ENCODE results near the gene TSPAN18.
A peak's percentile ranks its signal among the peaks of the same experiment; 100 is the strongest.

The TSPAN18 gene

DNA sequence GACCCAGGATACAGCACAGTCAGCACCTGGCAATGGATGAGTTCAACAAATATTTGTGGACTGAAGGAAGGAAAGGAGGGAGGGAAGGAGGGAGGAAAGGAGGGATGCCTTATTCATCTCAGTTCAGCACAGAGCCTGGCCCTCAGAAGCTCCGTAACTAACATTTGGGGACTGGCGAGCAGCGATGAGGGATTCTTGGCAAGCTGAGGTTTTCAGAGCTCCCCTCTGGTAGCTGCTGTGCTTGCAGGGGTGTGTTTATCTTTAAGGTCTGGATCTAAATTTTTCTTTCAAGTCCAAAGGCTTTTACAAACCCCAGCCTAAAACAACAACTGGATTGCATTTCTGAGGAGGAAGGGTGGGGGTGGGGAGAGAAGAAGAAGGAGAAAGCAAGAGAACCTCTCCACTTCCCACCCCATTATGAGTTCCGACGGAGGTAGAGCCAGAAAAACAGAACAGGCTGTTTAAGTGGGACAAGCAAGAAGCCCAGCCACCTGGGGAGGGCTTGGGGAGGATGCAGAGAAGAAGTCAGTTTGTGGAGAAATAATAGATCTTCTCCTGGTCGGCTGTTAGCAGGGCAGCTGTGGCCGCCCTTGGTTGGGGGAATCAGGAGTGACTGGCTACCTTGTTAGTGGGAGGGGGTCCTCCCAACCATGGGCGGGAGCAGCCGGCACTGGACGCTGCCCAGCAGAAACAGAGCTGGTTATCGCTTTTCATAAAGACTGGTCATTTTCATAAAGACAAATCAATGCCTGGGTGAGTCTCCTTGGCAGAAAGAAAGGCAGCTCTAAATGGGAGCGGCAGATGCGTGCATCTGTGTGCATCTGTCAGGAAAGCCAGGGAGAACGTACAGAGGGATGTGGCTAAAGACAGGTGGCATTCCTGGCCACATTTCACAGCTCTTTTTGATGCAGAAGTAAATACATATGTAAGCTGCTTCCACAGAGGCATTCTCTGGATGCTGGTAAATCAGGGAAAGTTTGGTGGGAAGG lies 78.0 kb downstream of the TSPAN18 start:
- no peak for DNase-seq

DNA sequence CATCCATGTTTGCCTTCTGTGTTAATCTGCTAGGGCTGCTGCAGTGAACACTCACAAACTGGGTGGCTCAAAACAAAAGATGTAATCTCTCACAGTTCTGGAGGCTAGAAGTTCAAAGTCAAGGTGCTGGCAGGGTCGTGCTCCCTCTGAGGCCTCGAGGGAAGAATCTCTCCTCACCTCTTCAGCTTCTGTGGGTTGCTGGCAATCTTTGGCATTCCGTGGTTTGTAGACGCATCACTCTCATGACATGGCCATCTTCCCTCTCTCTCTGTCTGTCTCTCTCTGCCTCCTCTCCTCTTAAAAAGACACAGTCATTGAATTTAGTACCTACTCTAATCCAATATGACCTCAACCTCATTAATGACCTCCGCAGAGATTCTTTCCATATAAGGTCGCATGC lies 78.8 kb downstream of the TSPAN18 start:
- no peak for DNase-seq

DNA sequence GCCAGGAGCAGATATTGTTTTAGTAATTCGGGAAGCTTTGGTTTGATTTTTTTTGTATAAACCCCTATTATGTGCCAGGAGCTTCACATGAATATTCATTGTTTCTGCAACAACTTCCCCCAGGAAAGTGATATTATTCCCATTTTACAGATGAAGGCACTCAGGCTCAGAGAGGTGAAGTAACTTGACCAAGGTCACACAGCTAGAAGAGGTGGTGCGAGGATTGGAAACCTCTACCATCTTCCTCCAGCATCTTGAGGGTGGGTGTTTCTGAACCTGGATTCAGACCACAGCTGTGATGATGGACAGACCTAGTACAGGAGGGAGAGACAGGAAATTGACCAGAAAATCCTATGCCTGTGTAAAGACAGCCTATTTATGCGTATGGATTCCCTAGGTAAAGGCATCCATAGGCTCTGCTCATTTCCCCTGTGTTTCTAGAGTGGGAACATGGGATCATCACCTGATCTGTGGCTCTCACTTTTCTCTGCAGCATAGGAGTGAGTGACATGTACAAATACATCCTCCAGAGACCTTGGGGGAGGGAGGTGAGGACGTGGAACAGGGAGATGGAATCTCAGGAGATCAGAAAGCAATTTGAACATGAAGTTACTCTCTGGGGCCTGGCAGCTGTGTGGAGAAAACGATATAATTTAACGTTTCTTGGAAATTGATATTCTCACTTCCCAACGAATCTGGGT lies 81.4 kb downstream of the TSPAN18 start:
- no peak for DNase-seq

DNA sequence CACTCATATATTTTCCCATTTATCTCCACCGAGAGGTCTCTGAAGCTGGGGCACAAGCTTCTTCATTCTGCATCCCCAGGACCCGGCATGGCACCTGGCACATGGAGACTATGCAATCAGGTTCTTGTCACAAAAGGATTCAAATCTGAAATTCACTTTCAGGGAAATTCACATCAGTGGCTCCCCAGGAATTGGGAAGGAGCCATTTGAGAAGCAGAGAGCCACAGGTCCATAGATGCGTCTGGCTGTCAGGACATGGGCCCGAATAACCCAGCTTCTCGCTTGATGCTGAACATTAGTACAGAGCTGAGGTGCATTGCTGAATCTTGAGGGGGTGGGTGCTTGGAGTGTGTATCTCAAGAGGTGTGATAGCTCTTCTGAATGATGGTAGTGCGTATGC lies 82.5 kb downstream of the TSPAN18 start:
- no peak for DNase-seq

DNA sequence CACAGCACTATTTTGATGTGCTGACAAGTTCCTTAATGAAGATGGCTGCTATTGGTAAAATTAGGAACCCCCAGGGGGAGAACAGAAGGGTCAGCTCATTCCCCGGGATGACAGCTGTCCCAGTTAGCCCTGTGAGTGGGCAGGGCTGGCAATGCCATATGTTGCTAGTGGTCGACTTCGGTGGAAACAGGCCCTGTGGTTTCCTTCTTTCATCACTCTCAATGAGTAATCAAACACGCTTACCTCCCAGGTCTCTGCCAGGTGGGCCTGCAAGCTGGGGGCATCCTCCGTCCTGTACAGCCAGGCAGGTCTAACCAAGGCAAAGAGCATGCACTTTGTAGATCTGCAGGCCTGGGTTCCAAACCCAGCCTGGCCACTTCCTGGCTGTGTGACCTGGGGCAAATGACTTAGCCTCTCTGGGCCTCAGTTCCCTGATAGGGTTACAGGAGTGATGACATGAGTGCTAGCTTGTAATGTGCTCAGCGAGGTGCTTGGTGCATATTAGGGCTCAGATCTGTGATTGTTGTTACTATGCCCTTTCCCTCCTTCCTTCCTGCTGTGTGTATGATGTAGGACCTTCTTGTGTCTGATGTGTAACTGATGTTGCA lies 85.2 kb downstream of the TSPAN18 start:
- no peak for DNase-seq

DNA sequence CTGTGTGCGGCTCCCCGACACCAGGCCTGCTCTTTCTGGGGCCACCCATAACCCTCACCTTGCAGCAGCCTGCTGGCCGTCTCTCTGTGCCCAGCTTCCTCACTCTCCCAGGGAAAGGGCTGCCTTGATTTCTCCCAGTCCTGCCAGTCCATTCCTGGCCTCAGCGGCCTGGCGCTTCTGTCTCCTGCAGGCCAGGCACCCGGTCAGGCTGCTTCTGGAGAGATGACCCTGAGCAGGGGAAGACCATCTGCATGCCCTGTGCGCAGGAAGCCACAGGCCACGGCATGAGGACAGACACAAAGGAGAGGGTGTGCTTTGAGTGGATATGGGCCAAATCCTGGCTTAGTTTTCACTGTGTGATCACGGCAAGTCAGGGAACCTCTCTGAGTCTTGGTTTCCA lies 86.2 kb downstream of the TSPAN18 start:
- DNase-seq = no peak

DNA sequence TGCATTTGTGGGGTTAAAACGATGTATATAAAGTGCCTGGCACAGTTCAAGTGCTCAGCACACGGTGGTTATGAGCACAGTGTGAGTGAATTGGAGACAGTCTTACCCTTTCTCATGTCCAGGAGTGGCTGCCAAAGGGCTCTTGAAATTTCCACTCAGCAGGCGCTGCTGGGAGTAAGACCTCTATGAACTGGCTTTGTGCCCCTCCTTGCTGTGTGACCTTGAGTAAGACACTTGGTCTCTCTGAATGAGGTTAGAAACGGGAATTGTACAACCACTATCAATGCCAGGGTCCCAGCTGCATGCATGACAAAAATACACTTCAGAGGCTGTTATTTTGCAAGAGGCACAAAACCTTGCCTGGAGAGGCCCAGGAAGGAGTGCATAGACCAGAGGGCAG lies 86.6 kb downstream of the TSPAN18 start:
- DNase-seq = no peak

DNA sequence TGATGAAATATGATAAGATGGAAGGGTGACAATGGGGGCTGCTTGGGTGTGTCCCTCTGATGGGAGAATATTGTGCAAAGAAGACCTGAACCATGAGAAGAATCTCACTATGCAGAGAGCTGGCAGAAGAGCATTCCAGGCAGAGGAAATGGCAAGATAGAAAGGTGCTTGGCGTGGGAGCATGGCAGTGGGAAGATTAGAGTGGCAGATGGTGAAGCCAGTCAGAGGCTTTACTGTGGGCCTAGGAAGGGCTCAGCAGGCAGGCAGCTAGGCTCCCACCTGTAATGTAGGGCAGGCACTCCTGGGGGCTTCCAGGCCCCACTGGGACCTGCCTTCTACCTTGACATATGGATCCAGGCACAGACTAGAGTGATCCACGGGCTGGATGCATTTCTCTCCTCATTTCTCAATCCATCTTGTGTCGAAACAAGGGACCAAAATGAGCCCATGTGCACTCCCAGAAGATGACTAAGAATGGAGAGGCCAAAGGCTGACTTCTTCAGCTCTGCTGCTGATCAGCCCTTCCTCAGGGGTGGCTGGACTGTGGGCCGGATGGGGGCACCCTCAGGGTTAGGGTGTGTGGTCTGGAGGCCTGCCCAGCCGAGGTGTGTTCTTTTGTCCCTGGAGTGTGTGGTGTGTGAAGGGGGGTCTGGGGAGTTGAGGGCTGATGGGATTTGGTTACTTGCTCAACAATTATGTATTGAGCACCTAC lies 88.3 kb downstream of the TSPAN18 start:
- DNase-seq = no peak

DNA sequence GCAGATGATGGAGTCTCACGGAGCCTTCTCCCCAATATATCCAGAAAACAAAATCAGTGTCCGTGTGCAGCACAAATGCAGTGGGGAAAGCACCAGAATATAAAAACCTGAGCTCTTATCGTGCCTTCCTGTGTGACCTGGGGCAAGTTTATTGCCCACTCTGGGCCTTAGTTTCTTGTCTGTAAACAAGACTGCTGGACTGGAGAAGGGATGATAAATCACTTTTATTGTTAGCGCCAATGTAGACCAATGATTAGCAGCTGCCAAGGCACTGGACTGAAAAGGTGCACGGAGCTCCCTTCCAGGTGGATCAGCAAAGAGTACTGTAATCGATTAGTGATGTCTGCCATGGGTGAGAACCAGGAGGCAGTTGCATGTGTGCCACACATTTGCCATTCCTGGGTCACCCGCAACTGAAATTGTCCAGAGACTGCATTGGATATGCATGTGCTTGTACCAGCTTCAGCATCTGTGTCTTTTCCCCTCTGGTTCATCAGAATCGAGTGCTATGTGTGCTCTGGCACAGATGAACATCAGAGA lies 89.2 kb downstream of the TSPAN18 start:
- no peak for DNase-seq

DNA sequence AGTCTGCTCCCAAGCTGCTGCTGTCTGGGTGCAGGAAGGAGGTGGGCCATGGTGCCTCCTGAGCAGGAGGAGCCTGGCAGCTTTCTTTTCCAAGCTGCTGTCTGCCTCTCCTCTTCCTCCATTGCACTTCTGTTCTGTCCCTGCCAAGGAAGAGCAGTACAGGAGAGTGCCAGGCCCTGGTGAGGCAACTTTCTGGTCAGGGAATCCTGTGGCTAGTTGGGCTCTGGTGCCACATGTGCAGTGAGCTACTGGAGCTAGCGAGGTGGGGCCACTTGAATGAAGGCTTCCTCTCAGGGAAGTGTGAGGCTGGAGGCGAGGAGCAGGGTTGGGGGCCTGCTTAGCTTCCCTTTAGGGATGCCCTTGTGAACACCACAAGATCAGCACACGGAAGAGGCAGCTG lies 90.0 kb downstream of the TSPAN18 start:
- DNase-seq = no peak

DNA sequence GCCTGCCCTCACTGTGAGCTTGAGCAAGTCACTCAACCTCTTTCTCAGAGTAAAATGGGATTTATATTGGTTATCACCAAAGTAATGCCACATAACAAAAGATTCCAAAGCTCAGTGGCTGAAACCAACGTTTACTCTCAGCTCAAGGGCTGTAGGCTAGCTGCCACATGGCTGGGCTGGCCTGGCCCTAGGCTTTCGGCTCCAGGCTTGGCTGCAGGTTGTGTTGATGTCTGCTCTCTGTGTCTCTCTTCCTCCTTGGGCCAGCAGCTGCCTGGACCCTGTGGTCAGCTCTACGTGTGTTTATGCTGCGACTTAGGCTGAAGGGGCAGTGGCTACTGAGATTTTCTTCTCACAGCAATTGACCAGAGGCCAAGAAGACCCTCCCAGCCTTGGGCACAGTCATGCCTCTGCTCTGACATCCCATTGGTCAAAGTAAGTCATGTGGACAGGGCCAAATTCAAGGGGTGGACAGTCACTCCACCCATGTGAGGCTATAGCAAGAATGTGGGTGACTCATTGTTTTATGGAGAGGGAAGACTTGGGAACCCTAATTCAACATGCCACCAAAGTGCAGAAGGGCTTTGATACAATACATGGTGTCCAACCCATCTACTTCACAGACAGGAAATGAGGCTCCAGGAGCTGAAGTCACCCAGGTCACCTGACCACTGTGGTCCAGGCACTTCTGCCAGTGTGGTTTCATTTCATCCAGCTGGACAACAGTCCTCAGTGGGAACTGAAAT lies 90.6 kb downstream of the TSPAN18 start:
- no peak for DNase-seq

DNA sequence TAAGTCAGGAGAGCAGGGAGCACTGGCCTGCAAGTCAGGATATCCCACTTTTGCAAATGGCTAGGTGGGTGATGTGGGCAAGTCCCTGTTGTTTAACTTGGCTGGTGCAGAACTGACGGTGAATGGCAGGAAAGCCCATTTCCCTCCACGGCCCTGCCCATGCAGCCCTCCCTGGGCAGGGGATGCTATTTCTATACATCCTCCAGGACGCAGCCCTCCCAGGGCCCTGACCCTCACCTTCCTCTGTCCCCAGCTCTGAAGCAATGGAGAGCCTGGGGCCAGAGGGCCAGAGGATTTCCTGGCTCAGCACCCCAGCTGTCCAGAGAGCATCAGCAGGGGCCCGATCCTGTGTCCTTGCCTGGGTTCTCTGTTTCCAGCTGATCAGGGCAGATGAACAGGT lies 91.3 kb downstream of the TSPAN18 start:
- no peak for DNase-seq

DNA sequence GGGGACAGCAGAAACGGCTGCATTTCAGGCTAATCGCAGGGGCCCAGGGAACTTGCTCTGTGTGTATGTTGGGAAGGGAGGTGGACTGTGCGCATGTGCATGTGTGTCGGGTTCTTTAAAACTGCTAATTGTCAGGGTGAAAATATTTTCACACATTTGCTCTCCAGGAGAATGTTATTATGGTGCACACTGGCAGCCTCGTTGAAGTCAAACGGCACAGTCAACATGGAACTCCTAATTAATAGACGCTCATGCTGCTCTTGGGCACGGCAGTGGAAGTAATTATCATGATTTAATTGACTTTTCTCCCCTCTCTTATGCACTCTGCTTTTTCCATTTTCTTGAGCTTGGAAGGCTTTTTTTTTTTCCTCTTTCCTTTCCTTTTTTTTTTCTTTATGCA lies 92.6 kb downstream of the TSPAN18 start:
- no peak for DNase-seq

DNA sequence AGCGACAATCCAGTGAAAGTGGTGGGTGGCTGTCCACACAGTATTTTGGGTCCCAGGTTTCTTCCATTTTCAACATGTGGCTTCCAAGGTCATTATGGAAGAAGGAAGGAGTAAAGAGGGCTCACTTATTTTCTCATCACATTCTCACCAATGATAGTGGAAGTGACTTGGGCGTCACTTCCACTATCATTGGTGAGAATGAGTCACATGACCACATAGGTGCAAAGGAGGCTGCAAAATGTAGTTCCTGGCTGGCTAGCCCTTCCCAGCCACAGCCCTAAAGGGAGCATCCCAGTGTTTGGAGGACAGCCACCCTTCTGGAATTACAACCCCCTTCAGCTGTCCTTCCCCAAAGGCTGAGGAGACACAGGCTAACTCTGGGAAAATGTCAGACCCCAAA lies 95.6 kb downstream of the TSPAN18 start:
- DNase-seq = no peak

DNA sequence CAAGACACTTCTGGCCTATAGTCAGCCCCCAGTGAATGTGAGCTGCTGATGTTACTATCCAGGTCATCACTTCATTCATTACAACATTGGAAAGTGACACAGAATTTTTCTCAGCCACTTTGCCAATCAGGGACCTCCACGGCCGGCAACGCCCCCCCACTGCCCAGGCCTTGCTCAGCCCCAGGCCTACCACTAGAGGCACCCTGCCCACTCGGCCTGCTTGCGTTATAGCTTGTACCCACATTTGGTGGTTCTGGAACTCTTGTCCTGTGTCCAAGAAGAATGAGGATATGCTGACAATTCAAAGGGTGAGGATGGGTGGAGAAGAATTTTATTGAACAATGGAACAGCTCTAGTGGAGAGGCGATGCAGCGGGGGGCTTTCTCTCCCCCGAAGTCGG lies 96.2 kb downstream of the TSPAN18 start:
- no peak for DNase-seq

DNA sequence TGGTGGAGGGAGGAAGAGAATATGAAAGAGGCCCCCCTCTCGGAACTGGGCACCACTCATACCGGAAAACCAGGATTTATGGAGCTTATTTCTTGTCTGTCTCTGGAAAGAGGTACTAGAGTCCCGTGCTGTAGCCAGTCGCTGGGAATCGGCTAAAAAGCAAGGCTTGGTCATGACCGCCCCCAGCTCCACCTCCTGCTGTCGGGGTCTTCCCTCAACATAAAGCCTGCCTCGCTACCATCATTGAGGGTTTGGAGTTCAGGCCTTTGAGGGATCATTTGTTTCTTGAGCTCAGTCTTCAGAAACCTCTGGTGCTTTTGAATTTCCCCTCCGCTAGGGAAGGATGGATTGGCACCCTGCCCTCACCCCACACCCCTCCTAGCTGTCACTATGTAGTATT lies 97.1 kb downstream of the TSPAN18 start:
- no peak for DNase-seq

DNA sequence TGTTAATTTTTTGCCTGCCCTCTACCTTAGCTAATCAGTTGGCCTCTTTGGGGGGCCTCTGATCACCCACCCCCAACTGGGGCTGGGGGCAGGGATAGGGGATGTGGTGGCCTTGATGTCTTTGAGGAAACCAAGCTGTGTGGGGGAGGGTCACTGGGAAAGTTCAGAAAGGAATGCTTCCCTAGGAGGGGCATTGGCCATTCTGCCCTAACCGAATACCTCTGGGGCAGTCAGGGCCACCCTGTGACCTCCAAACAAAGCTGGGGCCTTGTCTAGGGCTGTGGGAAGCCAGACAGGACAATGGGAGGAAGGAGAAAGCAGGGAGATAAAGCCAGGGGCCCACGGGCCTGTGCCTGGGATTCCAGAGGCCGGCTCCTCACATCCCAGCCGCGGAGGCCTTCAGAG lies 97.5 kb downstream of the TSPAN18 start:
- DNase-seq = no peak

DNA sequence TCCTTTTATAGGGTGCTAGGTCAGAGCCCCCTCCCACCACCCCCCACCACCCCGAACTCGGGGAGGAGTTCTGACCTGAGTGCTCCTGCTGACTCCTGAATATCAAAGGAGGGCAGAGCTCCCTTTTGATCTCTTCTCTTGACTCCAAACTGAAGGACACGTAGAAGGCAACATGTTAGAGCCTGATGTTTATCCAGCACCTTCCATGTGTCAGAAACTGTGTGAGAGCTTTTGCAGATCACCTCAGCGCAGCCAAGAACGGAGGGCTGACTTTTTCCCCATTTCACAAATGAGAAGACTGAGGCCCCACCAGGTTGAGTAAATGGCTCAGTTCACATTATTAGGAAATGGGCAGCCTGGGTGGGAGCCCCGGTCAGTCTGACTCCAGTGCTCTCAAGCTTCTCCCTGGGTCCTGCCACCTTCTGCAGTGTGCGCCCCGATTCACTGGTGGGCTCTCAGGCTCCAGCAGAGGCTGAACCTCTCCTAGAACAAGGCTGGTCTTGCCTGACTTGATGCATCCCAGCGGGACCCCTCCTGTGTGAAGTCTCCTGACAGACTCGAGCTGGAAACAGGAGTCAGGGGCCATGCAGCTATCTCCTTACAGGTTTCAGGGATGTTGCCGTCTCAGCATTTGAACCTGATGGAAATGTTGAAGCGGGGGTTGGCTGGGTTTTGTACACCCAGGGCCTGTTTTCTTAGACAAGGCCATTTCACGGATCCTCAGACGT lies 98.5 kb downstream of the TSPAN18 start:
- DNase-seq = no peak

DNA sequence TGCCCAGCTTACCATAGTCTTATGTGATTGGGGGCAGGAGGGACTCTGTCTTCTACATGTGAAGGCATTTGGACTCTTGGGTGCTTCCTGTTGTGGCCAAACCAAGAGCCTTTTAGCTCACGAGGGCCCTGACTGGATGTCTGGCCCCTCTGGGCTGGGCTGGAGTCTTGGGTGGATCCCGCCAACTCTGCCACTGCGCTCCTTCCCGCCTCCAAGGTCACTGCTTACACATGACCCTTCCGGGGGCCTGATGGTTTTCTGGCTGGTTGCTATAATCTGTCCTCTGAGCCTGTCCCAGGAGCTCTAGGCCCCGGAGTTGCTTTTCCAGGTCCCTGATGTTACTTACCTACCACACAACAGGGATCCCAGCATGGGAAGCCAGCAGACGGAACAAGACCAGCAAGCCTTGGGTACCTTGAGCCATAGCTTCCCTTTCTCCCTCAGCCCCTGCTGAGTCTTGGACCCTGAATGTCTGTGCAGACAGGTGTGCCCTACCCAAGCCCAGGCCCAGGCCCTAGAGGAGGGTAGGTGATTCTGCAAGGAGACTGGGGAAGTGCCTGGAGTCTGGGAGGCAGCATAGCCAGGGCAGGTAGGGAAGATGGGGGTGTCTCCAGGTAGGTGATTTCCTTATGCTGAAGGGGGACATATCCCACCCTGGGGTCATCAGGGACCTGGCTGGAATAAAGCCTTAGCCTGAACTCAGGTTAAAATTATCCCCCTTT lies 100.3 kb downstream of the TSPAN18 start:
- no peak for DNase-seq

DNA sequence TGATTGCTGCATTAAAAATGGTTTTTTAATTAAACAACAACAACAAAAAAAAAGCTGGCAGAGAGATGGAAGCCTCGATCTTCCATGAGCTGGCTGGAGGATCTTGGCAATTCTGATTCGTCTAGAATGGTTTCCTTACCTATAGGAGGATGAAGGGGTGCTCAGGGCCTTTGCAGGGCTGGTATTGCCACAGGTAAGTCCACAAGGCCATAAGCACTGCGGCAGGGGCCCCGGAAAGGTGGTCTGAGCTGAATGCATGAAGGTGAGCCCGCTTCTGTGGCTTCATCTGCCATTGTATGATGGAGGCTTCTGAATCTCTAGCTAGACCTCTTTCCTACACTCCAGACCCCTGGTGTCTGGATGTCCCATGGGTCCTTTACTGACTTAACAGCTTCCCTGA lies 101.5 kb downstream of the TSPAN18 start:
- DNase-seq = no peak

DNA sequence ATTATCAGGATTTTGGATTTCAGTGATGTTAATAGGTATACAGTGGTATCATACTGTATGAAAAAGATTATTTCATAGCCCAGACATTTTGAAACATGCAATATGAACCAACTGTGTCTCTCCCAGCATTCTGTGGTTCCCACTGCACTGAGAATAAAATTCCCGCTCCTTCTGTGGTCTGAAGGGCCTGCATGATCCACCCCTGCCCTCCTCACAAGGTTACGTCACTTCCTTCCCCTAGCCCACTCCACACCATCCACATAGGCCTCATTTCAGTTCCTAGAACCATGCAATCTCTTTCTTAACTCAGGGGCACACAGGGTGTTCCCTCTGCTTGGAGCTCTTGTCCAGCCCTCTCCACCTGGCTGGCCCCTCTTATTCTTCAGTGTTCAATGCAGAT lies 103.1 kb downstream of the TSPAN18 start:
- DNase-seq = peak in 1 of 2 experiments; percentile 1
